GM21737 (cell line): ENCODE data around the gene GRM1.
A peak's percentile ranks its signal among the peaks of the same experiment; 100 is the strongest.

ENCODE experiments used
- ATAC-seq: cut with Tn5 transposase; IDR thresholded peaks from one replicate; pipeline ENCODE4 v1.9.1; 2021; ENCODE audit warnings: mild to moderate bottlenecking, moderate library complexity; ENCODE audit not compliant: unreplicated experiment

The GRM1 gene

DNA sequence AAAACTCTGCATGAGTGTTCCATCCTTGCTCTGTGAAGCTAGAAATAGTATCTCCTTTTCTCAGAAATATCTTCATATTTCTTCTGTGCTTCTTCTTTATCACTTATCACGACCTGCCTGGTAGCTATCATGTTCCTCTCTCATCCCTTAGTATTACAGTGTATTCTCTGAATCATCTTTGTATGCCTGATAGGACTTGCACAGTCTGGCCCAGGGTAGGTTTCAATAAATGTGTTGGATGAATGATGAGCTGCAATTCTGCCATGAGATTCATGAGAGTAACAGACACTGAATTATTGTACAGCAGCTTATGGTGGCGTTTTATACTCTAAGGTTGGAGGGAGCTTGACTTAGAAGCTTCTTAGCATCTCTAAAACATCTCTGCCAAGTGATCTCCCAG is 66.6 kb downstream of the GRM1 start:
- no peak for ATAC-seq

DNA sequence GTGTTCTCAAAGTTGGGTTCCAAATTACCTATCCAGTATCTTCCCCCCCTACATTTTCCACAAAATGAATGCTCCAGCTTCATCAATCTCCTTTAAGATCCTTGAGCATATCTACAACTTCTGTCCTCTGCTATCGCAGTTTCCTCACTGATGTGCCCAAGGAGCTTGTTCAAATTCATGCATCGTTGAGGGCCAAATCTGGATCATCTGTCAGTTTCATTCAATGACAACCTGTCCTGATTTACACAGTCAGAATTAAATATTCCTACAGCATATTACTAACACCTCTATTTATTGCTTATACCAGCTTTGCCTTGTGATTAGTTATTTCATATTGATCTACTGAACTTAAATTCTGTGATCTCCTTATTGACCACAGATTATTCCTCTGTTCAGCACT is 68.7 kb downstream of the GRM1 start:
- ATAC-seq = no peak

DNA sequence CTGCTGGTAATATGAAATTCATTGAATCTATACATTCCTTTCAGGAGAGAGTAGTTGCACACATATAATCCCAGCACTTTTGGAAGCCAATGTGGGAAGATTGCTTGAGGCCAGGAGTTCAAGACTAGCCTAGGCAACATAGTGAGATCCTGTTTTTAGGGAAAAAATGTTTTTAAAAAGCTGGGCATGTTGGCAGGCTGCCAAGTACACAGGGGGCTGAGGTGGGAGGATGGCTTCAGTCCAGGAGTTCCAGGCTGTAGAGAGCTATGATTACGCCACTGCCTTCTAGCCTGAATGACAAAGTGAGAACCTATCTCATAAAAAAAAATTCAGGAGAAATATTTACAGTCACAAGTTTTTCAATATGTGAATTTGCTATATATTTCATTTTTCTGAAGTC is 71.9 kb downstream of the GRM1 start:
- no peak for ATAC-seq

DNA sequence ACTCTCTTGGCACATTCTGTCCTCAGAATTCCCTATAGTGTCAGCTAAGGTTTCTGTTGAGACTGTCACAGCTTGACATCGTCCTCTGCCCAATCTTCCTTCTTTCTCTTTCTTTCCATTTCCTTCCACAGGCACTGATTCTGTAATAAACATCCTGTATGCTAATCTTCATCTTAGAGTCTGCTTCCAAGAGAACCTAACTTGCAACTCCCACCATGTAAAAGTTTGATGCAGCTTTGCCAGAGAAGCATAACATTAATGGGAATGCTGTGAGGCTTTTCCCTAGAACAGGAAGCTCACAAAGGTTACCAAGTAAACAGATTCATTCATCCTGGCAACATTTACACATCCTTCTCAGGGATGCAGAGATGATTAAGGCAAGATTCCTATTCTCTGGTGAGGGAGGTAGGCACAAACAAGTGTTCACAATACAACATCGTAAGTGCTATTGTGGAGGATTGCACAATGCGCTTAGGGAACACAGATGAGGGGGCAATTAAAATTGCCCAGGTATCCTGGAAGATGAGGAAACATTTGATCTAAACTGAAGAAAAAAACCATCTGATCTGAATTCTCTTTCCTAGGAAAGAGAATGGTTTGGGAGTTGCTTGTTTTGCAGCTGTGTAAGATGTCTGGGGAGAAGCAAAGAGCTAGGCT is 74.7 kb downstream of the GRM1 start:
- no peak for ATAC-seq

DNA sequence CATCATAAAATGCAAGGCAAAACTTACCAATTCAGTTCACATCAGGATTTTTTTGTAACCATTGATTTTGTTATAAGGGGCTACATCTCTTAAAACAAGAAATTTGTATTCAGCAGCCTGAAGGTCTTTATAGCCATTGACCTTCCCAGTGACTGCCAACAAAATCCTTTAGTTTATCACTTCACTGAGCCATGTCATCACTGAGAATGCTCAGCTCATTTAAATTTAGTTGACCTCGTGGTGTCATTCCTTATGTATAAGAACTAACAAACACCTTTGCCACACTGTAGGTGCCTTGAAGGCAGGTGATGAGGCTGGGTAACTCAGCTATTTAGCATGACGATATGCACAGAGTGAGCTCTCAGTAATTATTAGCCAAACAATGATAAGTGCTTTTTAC is 77.7 kb downstream of the GRM1 start:
- ATAC-seq = no peak

DNA sequence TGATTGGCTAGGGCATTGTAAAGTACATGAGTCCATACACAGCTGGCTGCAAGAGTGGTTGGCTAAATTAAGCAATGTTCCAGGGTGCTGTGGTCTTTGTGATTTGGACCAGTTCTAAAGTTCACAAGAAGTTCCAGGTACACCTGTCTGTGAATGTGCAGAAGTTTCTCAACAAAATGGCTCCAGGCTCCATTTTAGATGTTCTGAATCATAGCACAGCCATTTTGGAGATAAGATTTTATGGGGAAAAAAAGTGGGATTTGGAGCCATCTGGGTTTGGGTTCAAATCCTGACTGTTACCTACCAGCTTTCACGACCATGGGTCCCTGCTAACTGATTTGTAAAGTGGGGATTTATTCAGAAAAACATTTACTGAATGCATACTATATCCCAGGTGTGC is 82.1 kb downstream of the GRM1 start:
- no peak for ATAC-seq

DNA sequence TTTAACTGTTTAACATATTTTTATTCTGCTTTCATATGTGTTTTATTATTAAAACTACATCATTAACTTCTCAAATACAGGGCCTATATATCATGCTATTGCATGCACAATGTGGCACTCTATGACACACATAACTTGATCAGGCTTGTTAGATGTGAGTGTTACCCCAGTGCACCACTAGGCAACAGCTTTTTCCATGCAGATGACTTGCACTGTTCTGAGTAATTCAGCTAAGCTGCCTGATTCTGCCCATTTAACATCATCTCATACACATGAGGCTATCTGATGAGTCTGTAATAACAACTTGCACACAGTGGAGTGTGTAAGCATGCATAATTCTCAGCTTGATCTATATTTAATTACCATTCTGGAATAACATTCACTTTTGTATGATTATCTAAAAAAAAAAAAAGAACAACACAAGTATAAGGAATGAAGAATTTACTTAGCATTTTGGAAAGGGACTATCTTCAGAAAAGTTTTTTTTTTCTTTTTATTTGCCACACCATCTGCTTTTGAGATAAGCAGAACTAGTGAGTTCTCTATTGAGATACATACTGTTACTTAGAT is 83.1 kb downstream of the GRM1 start:
- ATAC-seq = no peak

DNA sequence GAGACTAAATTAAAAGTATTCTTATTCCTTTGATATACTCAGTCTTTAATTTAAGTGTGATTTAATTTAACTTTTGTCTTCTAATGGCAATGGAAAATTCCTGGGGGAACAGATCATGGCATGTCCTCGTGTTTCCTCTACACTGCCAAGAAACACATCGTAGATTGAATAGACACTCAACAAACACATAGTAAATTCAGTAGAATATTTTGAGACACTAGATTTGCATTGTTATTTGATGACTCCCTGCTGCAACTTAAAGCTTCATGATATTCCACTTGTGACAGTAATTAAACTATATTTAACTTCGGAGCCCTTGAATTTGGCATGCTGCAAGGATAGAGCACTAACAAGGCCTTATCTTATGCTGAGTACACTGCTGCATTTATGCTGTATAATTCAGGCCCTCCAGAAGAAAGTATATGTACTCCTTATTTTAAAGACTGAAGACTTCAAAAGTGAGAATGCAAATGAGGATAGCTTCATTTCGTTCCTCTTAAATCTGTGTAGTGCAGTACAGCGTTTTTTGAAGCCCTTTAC is 84.3 kb downstream of the GRM1 start:
- no peak for ATAC-seq

DNA sequence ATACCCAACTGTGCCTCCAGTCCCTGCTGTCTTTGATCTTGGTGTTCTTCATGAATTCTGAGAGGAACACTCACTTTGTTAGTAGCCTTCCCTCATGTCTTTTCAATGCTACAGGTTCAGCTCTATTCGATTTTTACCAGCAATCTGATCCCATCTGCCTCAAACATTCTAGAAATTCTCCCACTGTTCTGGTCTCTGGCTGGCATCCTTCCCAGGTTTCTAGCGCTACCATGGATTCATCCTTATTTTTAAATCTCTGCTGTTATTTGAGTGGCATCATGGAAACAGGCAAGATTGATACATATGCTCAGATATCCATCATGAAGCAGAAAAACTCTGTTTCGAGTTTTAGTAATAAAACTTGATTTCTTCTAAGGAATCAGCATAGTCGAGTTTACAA is 94.8 kb downstream of the GRM1 start:
- no peak for ATAC-seq

DNA sequence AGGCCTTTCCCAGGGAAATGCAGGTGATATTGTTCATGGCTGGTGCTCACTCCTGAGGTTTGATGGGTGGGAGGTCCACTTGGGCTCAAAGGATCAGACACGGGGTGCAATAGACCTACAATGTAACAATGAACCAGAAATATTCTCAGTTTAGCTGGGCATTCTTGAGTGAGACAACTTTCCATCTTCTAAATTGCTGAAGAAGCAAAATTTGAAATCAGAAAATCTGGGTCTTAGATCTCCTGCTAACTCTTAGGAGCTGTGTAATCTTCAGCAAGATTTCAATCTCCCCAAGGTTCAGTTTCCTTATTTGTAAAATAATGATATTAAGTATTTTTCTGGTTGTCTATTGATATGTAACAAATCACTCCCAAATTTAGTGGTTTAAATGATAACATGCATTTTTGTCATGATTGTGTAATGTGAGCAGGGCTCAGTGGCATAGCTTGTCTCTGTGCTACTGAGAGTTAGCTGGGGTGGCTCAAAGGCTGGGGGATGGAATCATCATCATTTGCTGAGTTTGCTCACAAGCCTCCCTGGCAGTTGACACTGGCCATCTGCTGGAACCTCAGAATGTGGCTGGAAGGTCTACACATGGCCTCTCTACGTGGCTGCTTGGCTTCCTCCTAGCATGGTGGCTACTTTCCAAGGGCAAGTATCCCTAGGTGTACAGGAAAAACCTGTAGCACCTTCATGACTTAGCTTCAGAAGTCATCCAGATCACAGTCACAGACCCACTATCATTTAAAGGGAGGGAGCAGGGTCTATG is 98.8 kb downstream of the GRM1 start:
- no peak for ATAC-seq

DNA sequence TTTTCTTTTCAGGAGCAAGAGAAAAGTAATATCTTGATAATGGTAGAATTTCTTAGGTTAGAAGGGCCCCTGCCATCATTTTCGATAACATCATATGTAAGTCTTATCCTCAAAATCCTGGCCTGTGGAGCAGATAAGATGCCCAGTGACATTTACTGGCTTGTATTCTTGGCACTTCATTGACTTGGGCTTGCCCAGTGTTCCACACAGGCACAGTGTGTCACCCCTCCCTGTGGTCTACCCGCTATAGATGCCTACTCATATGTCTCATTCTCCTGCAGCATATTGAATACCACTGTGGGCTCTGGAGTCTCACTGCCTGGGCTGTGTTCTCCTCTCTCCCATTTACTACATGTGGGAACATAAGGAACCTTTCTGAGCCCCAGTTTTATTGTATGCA is 105.0 kb downstream of the GRM1 start:
- ATAC-seq = no peak

DNA sequence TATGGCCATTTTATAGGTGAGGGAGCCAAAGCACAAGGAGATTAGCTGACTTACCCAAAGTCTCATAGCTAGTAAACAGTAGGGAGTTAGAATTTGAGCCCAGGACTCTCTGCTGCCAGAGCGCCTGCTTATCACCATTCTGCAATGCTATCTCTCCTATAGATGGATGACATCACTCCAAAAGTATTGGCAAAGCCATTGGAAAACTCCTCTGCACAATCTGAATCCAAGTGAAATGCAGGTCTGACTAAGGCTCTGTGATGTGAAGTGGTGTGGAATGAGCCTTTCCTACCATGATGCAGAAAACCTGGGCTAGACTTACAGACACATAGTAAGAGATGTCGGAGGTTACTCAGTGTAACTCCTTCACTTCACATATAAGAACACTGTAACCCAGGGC is 106.3 kb downstream of the GRM1 start:
- ATAC-seq = no peak

DNA sequence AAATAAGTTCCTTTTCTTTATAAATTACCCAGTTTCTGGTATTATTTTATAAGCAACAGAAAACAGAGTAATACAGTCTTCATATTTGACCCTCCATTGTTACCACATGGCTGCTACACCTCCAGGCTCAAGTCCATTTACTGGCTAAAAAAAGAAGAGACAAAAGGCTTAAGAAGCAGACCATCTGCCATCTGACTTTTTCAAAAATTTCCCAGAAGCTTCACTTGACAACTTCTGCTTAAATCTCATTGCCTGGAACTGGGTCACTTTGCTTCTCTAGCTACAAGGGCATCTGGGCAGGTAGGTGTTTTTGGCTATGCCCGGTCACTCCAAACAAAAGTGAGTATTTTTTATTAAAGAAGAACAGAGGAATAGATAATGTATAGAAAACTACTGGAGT is 118.0 kb downstream of the GRM1 start:
- no peak for ATAC-seq

DNA sequence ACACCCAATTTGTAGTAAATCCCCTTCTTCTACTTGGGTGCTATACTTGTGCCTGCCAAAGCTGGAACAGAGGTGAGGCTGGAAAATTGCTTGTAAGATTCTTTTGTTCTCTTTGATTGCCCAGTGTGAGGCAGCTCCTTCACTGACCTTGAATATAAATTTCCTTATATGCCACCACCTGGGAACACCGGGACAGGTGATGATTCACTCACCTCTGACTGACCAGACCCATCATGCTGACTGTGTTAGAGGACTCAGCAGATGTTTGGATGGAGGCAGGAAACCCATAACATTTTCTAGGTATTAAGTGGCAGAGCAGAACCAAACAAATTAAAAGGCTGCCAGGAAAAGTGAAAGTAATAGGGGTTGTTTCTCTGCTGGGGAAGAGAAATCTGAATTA is 120.9 kb downstream of the GRM1 start:
- no peak for ATAC-seq

DNA sequence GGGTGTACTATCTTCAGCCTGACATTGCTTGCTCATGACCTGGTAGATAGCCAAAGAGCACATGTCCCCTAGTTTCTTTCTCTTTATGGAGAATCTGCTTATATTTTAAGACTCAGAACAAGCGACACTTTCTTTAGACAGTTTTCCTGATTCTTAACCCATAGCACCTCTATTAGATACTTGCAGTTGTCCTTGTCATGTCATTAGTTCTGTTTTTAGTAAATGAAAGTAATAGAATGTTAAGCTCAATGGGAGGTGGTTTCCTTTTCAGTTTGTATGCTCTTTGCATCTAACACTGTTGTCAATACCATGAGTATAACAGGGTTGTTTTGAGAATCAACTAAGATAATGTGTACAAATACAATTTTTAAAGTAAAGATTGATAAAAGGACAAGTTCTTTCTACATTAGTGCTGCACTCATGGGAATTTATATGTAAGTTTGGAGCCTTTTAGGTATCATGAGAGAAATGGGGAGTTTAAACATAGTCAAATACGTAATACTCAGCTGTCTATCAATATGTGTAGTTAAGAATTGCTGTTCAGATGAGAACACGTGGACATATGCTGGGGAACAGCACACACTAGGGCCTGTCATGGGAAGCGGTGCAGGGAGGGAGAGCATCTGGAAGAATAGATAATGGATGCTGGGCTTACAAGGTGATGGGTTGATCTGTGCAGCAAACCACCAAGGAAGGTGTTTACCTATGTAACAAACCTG is 124.3 kb downstream of the GRM1 start:
- ATAC-seq = peak; percentile 94

DNA sequence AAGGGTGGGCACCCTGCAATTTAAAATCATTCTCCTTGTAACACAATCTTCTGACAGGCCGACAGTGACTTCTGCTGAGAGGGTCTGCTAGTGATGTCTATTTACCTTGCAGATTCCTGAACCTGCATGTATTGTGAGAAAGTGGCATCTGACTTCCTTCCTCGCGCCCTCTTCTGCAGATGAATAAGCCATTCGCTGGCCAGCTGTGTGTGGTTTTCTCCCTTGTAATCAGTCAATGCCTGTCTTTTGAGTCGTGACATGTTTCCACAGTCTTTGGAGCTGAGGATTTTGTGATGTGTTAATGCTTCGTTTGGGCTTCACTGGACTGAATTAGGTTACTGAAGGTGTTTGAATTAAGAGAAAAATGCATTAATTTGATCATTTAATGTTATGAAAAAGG is 125.3 kb downstream of the GRM1 start:
- peak; percentile 35 for ATAC-seq

DNA sequence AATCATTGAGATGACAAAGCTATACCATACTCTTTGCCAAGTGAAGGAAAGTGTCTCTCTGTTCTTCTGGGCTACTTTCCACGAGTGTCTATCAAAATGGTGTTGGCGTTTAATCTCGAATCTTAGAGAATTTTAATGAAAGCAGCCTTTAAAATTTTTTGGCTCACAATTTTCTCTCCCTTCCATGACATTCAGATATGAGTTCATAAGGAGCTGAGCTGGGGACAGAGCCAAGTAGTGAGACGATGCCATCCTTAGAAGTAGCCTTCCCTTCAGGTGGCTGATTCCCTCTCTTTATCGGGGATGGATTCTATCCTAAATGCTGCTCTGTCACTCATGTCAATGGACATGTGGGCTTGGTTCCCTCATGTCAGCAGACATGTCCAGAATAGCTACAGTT is 132.8 kb downstream of the GRM1 start:
- ATAC-seq = no peak

DNA sequence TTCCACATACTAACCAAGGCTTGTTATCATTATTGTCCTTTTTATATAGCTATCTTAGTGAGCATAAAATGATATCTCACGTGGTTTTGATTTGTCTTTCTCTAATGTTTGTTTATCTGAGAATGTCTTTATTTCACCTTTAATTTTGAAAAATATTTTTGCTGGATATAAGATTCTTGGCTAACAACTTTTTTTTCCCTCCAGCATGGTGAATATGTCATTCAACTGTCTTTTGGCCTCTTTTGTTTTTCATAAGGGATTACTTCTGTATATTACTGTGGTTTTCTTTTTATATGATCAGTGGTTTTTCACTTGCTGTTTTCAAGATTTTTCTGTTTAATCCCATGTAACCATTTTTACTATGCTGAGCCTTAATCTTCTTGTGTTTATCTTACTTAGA is 141.0 kb downstream of the GRM1 start:
- no peak for ATAC-seq

DNA sequence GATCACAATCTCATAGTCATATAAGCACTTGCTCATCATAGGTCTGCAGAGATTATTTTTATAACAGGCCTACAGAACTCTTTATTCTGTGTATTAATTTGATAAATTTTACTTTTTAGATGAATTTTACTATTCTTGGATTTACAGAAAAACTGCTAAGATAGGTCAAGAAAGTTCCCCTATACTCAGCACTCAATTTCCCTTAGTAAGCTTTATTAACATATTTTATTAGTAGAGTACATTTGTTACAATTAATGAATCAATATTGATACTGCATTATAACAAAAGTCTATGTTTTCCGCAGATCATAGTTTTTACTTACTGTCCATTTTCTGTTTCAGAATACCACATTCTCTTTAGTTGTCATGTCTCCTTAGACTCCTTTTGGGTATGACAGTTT is 148.9 kb downstream of the GRM1 start:
- ATAC-seq = no peak

DNA sequence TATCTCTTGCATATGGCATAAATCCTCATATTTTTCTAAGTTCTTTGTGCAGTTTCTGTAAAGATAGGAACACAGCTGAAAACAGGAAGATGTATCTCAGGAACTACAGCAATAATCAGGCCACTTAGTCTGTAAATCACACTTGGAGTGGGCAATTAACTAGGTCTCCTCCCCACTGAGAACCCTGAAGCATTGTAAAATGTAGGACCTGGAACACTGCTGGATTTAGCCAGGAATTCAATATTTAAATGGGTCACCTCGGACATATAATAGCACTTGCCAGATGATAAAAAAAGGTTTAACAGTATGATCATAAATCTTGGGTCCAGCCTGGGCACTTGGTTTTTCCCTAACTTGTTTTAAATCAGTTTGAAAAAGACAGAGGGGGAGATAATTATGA is 155.0 kb downstream of the GRM1 start:
- ATAC-seq = no peak

DNA sequence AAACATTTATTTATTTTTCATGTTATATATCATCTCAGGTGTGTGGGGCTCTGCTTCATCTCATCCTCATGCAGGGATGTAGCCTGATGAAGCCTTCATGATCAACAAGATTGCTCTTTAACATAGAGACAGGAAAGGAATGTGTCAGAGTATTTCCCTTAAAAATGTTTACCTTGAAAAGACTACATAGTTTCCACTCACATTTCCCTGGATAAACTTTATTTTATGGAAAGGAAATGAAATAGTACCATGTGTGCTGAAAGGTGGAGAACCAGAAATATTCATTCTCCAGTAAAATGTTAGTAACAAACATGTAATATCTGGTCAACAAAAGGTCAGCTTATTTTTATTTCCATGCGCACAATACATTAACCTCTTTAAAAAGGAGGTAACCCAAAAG is 155.8 kb downstream of the GRM1 start:
- no peak for ATAC-seq

DNA sequence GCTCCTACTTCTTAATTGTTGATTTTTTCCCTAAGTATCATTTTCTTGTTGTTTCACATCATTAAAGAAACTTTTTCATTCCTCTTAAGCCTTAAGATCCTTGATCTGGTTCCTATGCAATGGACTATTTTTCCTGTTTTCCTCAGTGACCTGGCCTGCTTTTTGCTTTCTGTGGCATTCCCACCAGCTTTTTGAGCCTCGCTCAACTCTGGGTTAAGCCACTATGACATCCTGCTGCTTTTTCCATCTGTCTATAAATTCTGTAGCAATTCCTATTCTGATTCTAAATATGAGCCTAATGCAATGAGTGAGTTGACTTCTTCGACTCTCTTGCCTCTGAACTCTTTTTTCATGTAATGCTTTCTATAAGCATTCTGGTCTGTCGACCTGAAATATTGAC is 160.3 kb downstream of the GRM1 start:
- ATAC-seq = no peak
